Measurements from ENCODE around the gene RGP1.
A peak's percentile ranks its signal among the peaks of the same experiment; 100 is the strongest.

Gene RGP1

GRCh38 chr9:35769763-35770162, 20.7 kb downstream of the RGP1 start:
- no peak for DNase-seq (ENCODE audit: low spot score)
- H3K4me3 ChIP-seq = no peak overlapping the region
- no peak for TF ChIP-seq CTCF (IDR thresholded peaks at IDR 0.05)
- H3K27ac ChIP-seq = no peak overlapping the region

- DNase-seq (ENCODE audit: low spot score) = no peak
- peak overlapping the region; percentile 29 for H3K4me3 ChIP-seq
- no peak for TF ChIP-seq CTCF (IDR thresholded peaks at IDR 0.05)
- peak overlapping the region; percentile 39 to 41 for H3K27ac ChIP-seq
Measured at GRCh38 chr9:35771075-35771433, 22.0 kb downstream of the RGP1 start.

DNA sequence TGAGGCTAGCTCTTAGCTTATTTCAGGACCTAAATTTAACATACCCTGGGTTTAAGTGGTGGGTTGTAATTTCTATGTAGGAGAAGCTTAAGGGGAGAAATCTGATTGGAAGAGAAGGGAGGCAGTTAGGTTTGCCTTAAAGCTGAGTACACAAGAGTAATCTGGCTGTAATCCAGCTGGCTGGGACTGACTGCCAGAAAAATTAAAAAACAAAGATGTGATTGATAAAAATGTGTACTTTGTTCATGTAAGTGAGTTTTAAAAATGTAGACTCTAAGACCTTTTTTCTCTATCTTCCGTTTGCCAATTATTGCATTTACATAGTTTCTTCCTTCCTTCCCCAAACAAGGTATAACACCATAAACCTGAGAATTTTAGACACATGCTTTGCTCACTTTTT, 22.4 kb downstream of the RGP1 start:
- TF ChIP-seq CTCF (IDR thresholded peaks at IDR 0.05) = no peak
- no peak for DNase-seq (ENCODE audit: low spot score)
- no peak overlapping the region for H3K4me3 ChIP-seq
- H3K27ac ChIP-seq = peak overlapping the region; percentile 39 to 41

DNA sequence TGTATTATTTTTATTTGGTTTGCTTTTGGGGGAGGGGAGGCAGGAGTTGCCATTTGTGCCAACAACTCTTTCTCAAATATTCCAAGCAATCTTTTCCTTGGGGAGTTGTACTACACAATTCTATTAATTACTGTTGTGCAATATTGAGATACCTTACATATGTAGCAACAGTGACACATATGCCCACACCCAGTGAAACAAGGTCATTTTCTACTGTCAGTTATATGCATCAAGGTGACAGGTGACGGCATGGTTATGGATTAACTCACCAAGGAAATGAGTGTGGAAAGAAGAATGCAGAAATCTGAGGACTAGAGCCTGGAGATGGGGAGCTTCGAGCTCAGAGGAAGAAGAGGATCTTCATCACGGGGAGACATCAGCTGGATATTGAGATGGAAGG, 22.9 kb downstream of the RGP1 start:
- no peak overlapping the region for H3K4me3 ChIP-seq
- TF ChIP-seq CTCF (IDR thresholded peaks at IDR 0.05) = no peak
- no peak overlapping the region for H3K27ac ChIP-seq
- DNase-seq (ENCODE audit: low spot score) = no peak

DNA sequence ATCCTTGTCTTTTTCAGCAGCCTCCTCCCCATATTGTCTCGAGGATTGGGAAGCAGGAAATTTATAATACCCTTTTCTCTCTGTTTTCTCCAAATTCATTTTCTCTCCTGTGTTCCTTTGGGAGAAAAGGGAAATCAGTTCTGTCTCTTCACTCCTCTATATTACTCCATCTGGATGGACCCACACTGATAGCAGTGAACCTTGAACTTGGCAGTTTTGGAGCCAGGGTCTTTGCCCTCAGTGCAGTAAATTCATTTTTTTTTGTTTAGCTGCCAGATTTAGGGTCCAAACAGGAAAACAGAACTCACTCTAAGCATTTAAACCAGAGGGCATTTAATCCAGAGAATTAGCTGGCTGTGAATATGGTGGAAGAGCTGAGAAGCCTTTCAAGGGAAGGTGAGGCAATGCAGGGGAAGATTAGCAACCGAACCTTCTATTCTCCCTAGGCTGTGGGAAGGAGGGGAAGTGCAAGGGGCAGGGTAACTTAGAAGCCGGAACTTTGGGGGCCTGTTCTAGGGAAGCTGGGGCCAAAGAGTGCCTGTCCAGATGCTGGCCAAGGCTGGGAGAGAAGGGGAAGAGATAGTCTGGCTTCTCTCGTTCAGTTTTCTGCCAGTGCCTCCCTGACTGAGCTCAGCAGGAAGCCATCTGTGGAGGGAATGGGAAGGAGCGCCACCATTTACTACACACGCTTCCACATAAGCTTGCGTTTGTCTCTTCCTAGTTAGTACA, 26.0 kb downstream of the RGP1 start:
- no peak for TF ChIP-seq CTCF (IDR thresholded peaks at IDR 0.05)
- no peak overlapping the region for H3K27ac ChIP-seq
- H3K4me3 ChIP-seq = no peak overlapping the region
- DNase-seq (ENCODE audit: low spot score) = no peak

GRCh38 chr9:35776018-35776417, 26.9 kb downstream of the RGP1 start:
- no peak for DNase-seq (ENCODE audit: low spot score)
- Histone ChIP-seq H3K27ac (no peak overlapping the region), H3K4me3 (no peak overlapping the region)
- no peak for TF ChIP-seq CTCF (IDR thresholded peaks at IDR 0.05)

DNA sequence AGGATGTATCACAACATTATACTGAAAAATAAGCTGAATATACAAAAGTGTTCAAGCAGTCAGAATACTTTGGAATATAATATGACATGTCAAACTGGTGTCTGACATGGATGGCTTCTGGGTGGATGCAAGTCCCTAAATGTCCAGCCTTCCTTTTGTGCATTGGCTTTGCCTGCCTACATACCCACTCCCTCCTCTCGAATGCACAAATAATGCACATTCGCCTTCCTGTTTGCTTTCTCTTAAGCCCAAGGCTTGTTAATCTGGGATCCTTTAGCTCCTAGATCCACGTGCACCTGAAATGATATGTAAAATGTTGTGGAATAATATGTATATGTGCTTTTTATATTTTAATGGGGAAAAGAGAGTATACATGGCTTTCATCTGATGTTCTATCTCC, 29.4 kb downstream of the RGP1 start:
- Histone ChIP-seq H3K4me3 (no peak overlapping the region), H3K27ac (no peak overlapping the region)
- TF ChIP-seq CTCF (IDR thresholded peaks at IDR 0.05) = no peak
- no peak for DNase-seq (ENCODE audit: low spot score)
